Forelimb muscle (tissue), 1 donor: ENCODE measurements around the gene PSG4. TPM values are rescaled to one million over a fixed set of nuclear protein-coding genes. Genes with fewer than 3 reads are reported as not detected.
"Not testable (repeated sequence)": the region's sequence is repeated elsewhere in the genome, so short reads cannot be mapped to it uniquely, and the experiment has no call there.

Experiments used
- DNase-seq: peaks from one replicate; pipeline ENCODE4 v3.0.0-alpha.2; 2013; ENCODE audit warnings: low read depth
- polyA plus RNA-seq: library from polyadenylated mRNA; unstranded; fragments of 120-200 nt; gene quantifications from one replicate; pipeline ENCODE4 v1.2.1, GENCODE V29; 2013; ENCODE audit not compliant: insufficient read length

The PSG4 gene
- polyA plus RNA-seq: not detected

DNA sequence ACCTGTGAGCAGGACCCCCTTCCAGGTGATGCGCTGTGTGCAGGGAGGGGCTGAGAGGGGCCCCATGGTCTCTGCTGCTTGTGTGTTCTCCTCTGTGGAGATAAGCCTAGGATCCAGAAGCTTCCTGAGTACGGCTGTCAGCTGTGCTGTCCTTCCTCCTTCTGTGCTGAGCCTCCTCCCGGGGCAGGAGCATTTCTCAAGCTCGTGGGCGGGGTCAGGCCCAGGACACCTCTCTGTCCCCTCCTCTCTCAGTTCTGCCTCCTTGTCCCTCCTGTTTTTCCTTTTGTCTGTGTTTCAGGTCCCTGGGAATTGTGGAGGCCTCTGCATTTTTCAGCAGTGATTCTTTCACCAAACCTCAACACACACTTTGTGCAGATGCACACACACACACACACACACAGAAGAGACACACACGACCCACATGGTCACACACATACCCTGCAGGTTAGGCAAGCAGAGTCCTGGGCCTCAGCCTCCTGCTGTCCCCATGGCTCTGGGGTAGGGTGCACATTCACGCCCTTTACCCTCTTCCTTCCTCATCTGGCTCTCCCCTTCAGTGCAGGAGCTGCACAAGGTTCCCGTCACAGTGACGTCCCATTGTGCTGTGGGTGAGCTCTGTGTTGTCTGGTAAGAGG lies at the start of gene PSG4:
Gene PSG4, minus strand, starts transcription at position 168 of the 635 bp plus-strand sequence. Its CDS starts 102 bp downstream, at position 66.
- DNase-seq: not testable (repeated sequence)

DNA sequence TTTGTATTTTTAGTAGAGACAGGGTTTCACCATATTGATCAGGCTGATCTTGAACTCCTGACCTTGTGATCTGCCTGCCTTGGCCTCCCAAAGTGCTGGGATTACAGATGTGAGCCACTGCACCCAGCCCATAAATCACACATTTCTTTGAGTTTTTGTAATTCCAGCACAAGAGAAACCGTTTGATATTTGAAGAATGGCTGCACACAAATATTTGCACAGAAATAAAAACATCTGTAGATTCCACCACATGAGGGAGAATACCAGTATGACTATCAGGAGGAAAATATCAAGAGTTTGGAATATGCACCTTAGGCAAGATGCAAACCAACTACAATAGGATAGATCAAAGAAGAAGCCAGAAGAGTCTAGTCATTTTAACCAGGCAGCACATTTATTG lies 46.0 kb upstream of the PSG4 start:
- DNase-seq: not testable (repeated sequence)

DNA sequence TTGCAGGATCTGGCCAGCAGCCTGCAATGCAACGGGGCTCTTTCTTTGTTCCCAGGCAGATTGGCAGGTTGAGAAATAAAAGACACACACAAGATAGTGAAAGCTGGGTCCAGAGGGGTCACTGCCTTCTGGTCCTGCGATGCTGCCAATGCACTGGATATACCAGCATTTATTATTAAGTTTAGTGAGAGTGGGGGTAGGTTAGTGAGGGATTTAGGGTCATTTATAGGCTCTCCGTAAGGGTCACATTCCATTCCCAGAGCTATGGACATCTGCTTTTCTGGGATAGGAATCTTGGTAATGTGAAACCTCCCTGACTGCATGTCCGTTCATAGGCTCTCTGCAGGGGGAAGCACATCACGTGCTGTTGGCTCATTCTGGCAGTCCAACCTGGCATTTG lies 44.9 kb upstream of the PSG4 start:
- DNase-seq: not testable (repeated sequence)

DNA sequence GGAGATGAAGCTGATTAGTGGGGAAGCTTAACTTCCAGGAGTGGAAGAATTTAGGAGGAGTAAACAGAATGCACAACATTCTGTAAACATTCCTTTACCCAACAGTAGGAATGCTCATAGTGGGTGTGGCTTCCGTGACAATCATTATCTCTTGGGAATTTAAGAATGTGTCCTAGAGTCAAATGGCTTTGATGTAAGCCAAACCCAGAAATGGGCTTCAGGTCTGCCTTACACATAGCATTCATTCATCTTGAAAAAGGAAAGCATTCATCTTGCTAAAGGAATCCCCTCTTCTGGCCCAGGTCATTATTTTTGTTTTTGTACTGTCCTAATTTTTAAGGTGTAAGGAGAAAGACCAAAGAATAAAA lies 43.2 kb upstream of the PSG4 start:
- not testable (repeated sequence) for DNase-seq

- not testable (repeated sequence) for DNase-seq
Observed at GRCh38 chr19:43247243-43247880, 41.9 kb upstream of the PSG4 start.

DNA sequence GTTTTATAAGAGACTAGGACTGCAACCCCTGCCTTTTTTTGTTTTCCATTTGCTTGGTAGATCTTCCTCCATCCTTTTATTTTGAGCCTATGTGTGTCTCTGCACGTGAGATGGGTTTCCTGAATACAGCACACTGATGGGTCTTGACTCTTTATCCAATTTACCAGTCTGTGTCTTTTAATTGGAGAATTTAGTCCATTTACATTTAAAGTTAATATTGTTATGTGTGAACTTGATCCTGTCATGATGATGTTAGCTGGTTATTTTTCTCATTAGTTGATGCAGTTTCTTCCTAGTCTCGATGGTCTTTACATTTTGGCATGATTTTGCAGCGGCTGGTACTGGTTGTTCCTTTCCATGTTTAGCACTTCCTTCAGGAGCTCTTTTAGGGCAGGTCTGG lies 40.4 kb upstream of the PSG4 start:
- not testable (repeated sequence) for DNase-seq

GRCh38 chr19:43242211-43242610 lies 36.8 kb upstream of the PSG4 start:
- DNase-seq: not testable (repeated sequence)

DNA sequence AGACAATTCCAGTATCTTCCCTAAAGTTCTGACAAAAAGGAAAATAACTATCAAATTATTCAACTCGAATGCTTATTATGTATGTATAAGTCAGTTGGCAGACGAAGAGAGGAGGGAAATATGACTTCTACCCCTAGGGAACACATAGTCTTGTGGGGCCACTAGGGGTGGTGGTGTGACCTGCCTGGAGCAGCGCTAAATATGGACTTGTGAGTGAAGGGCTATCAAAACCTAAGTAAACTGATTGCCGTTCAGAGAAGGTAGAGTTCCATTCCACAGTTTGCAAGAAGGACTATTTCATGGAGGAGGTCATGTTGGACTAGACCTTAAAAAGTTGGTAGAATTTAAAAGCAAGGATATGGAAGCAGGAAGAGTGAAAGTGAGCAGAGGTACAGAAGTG lies 32.8 kb upstream of the PSG4 start:
- not testable (repeated sequence) for DNase-seq

GRCh38 chr19:43235686-43236085 lies 30.2 kb upstream of the PSG4 start:
- not testable (repeated sequence) for DNase-seq

DNA sequence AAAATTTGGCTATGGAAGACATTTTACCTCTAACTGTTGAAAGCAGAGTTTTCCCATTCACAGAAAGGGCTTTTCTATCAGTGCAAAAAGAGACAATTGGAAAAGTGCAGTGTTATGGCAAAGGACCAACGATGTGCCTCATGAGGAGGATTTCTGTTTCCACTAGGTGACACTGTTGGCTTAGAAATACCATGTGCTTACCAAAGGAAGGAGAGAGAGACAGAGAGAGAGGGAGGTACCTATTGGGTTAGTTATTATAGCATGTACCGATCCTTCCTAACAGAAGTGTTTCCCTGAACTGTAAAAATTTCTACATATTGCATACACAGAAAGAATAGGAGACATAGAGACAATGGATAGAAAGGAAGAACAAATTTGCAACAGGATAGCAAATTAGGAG lies 23.9 kb upstream of the PSG4 start:
- DNase-seq: no peak

DNA sequence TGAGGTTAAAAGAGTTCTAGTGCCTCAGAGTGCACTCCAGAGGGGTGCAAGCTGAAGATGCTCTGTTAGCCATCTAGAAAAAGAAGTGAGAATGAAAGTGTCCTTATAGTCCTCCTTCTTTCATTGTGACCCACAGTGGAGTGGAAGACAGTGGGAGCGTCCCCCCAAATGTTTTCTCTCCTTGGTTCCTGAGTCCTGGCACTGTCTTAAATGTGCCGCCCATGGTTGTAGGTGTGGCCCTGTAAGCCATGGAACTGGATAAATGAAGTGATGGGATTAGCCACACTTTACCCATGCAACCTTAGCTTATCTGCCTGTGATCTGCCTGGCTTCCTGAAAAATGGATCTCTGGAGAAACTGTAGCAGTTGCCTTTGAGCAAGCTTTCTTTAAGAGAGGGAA lies 23.3 kb upstream of the PSG4 start:
- not testable (repeated sequence) for DNase-seq

DNA sequence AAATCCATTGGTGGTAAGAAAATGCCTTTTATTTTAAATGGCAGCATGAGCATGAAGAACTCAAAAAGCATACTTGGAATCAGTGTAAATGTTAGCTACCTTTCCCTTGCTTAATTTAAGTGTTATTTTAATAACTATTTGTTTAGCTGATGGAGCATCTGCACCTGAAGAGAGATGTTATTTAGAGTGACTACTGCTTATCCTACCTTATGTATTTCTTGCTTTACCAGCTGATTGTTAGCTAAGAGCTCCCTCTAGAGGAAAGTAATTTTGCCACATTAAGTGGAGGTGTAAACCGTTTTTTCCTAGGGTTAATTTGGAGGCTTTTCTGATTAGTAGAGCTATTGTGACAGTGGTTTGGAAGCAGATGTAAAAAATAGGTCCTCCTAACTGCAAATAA lies 21.5 kb upstream of the PSG4 start:
- not testable (repeated sequence) for DNase-seq

GRCh38 chr19:43224855-43225253 lies 19.4 kb upstream of the PSG4 start:
- DNase-seq: no peak

GRCh38 chr19:43224201-43224854 lies 18.9 kb upstream of the PSG4 start:
- not testable (repeated sequence) for DNase-seq

GRCh38 chr19:43221891-43222290 lies 16.5 kb upstream of the PSG4 start:
- DNase-seq: not testable (repeated sequence)

- DNase-seq: not testable (repeated sequence)
Observed at GRCh38 chr19:43219136-43219535, 13.7 kb upstream of the PSG4 start.

DNA sequence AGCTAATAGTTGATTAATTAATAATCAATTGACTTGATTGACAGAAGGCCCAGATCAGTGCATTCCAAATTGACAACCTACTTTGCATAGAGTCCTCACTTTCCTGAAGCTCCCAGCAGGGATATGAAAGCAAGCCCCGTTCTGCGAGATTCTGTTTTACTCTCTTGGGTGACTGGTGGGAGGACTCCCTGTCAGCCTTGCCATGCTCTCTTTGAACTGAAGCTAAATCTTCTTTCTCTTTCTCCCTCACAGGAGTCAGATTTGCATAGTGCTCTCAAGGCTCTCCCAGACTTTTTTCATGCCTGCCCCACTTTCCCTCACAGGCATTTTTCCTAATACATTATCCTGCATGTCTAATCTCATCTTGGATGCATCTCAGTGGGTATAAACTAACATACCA lies 10.4 kb upstream of the PSG4 start:
- not testable (repeated sequence) for DNase-seq

DNA sequence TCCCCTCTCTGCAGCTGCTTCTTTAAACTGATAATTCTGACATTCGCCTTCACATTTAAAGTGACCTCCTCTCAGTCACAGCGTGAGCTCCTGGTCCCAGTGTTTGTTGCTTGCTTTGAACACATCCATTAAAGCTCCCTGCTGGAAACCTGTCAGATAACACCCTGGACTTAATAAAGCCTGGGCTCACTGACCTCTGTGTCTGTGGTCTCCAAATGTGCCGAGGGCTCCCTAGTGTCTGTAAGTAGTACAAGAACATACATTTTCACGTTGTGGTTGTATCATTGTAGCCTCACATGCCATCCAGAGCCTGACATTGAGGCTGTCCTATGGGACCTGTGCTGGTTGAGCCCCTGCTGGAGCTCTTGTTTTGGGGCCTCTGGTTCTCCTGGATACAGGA lies 2.6 kb upstream of the PSG4 start:
- DNase-seq: no peak

- not testable (repeated sequence) for DNase-seq
Observed at GRCh38 chr19:43207174-43207573, 1.7 kb upstream of the PSG4 start.

DNA sequence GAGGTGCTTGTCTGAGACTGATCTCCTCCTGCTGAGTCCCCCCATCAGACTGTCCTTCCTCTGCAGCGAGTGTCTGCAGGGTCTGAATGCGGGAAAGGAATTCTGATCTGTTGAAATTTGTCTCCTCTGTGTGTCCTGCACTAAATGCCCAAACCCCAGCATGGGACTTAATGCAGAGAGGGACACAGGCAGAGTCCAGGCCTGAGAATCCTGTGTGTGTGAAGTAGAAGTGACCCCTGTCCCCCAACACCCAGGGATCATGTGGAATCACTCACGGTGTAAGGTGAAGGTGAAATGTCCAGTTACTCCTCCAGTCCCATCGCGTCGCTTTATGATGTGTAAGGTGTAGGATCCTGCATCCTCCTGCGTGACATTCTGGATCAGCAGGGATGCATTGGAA lies 1.8 kb downstream of the PSG4 start:
- not testable (repeated sequence) for DNase-seq

DNA sequence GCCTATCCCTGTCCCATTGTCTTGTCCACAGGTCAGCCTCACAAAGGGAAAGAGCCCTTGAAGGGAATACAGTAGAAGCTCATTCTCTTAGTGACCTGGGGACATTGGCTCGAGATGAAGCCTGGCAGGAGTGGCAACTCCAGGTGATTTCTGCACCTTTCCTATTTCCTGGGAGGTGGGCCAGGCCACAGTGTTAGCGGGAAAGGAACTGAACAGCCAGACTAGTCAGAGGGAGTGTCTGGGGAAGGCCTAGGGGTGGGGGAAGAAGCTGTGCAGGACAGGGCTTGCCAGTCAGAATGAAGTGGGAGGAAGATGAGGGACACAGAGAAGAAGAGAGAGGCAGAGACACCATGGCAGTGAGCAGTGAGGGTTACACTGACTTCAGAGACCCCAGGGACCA lies 3.5 kb downstream of the PSG4 start:
- not testable (repeated sequence) for DNase-seq

DNA sequence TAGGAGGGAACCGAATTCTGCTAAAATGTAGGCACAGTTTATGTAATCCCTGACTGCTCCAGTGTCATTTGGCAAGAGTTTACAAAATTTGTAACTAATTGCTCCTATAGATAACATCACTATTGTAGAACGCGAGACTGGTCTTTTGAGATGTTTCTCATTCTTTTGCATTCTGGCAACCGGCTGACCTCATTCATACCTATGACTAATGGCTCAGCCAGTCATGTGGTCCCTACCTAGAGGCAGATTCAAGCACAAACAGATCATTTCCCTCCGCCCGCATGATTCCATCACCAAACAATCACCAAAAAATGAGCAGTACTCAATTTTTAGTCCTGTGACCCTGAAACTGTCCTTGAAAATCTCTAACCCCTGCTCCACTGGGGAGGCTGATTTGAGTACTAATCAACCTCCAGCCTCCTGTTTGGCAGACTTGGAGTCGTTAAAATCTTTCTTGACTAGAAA lies 4.1 kb downstream of the PSG4 start:
- not testable (repeated sequence) for DNase-seq
